Esophagus squamous epithelium (tissue), 4 donors: Measurements from ENCODE around the gene GREM2.

Experiments used
- CTCF ChIP-seq, 6 experiments: fragments of 450-650 bp in 4 of 6; fragments of 200-600 bp in 2 of 6; sonication (generic) in 2 of 6; IDR thresholded peaks; one replicate each; pipeline ENCODE4 v1.5.1; 2016 to 2019; ENCODE audit warnings: antibody characterized with exemption in 6 of 6, mild to moderate bottlenecking in 4 of 6, moderate library complexity in 4 of 6
- POLR2A ChIP-seq, 4 donors: fragments of 450-650 bp; IDR thresholded peaks; one replicate each; pipeline ENCODE4 v1.6.1; 2017; ENCODE audit warnings: antibody characterized with exemption in 4 of 4, mild to moderate bottlenecking in 4 of 4, moderate library complexity in 3 of 4

- TF ChIP-seq CTCF (IDR thresholded peaks at IDR 0.05) (no peak), POLR2A (IDR thresholded peaks at IDR 0.05) (no peak)
Observed at GRCh38 chr1:240650877-240651276, 38.9 kb upstream of the GREM2 start.
